RWPE2 (cell line): Measurements from ENCODE around the gene NLK.

ENCODE experiments used
- ATAC-seq: fragments of 200-7000 bp; cut with Tn5 transposase; 3 replicates; pipeline ENCODE4 v1.9.1; 2021; ENCODE audit warnings: low read depth
- DNase-seq: peaks from one replicate; pipeline ENCODE4 v3.0.0-alpha.2; 2020; ENCODE audit warnings: low spot score
- H3K27ac ChIP-seq: fragments of 450-650 bp; 2 replicates; pipeline ENCODE4 v1.5.1; 2017; ENCODE audit warnings: mild to moderate bottlenecking; ENCODE audit not compliant: poor library complexity, severe bottlenecking
- H3K27me3 ChIP-seq: fragments of 250-450 bp; sonication (Bioruptor Pico); 2 replicates; pipeline ENCODE4 v1.5.1; 2021; ENCODE audit warnings: mild to moderate bottlenecking, moderate library complexity; ENCODE audit not compliant: insufficient read depth, poor library complexity, severe bottlenecking
- H3K36me3 ChIP-seq: fragments of 250-450 bp; sonication (Bioruptor Pico); 2 replicates; pipeline ENCODE4 v1.5.1; 2020; ENCODE audit warnings: low read depth, mild to moderate bottlenecking, moderate library complexity
- H3K4me1 ChIP-seq: fragments of 250-450 bp; sonication (Bioruptor Pico); 2 replicates; pipeline ENCODE4 v1.5.1; 2021; ENCODE audit warnings: mild to moderate bottlenecking, moderate library complexity; ENCODE audit not compliant: insufficient read depth, poor library complexity, severe bottlenecking
- H3K4me3 ChIP-seq: fragments of 250-450 bp; sonication (Bioruptor Pico); 2 replicates; pipeline ENCODE4 v1.5.1; 2021; ENCODE audit warnings: mild to moderate bottlenecking, moderate library complexity; ENCODE audit not compliant: severe bottlenecking
- H3K9me3 ChIP-seq: fragments of 250-450 bp; sonication (Bioruptor Pico); 2 replicates; pipeline ENCODE4 v1.5.1; 2021; ENCODE audit warnings: mild to moderate bottlenecking, moderate library complexity; ENCODE audit not compliant: severe bottlenecking
- CTCF ChIP-seq: fragments of 450-650 bp; IDR thresholded peaks from one replicate; pipeline ENCODE4 v1.5.1; 2017; ENCODE audit warnings: mild to moderate bottlenecking, moderate library complexity; ENCODE audit not compliant: poor library complexity, severe bottlenecking

NLK gene

GRCh38 chr17:28047806-28048205 is 5.3 kb downstream of the NLK start:
- no peak for DNase-seq
- Histone ChIP-seq H3K27me3 (no peaks in the 10 kb centered on the region), H3K36me3 (peaks cover 42% of the 10 kb centered on the region), H3K27ac (no peak overlapping the region), H3K4me3 (no peak overlapping the region), H3K9me3 (no peaks in the 10 kb centered on the region), H3K4me1 (peaks cover 31% of the 10 kb centered on the region)
- no peak for TF ChIP-seq CTCF
- ATAC-seq = no peak

- peaks cover 20% of the 10 kb centered on the region for H3K4me1 ChIP-seq
- TF ChIP-seq CTCF = no peak
- H3K9me3 ChIP-seq = no peaks in the 10 kb centered on the region
- H3K27ac ChIP-seq = no peak overlapping the region
- no peaks in the 10 kb centered on the region for H3K27me3 ChIP-seq
- DNase-seq (no peak), ATAC-seq (no peak)
- no peak overlapping the region for H3K4me3 ChIP-seq
- peaks cover 30% of the 10 kb centered on the region for H3K36me3 ChIP-seq
Observed at GRCh38 chr17:28049071-28049470, 6.6 kb downstream of the NLK start.

- TF ChIP-seq CTCF = no peak
Observed at GRCh38 chr17:28053044-28053670, 10.7 kb downstream of the NLK start.

GRCh38 chr17:28053725-28054124 is 11.2 kb downstream of the NLK start:
- Histone ChIP-seq H3K27ac (no peak overlapping the region), H3K27me3 (no peaks in the 10 kb centered on the region), H3K4me1 (peaks cover 13% of the 10 kb centered on the region), H3K36me3 (peaks cover 7% of the 10 kb centered on the region; the same call in 1 of the 2 replicates), H3K4me3 (no peak overlapping the region), H3K9me3 (no peaks in the 10 kb centered on the region)
- no peak for TF ChIP-seq CTCF
- no peak for DNase-seq
- ATAC-seq = no peak

More at GRCh38 chr17:28053044-28053670, 10.7 kb downstream of the NLK start:
- no peak overlapping the region for H3K4me3 ChIP-seq
- DNase-seq (no peak), ATAC-seq (no peak)
- H3K36me3 ChIP-seq = peaks cover 11% of the 10 kb centered on the region; the same call in 1 of the 2 replicates
- peaks cover 13% of the 10 kb centered on the region for H3K4me1 ChIP-seq
- H3K27ac ChIP-seq = peak overlapping the region; percentile 7
- no peaks in the 10 kb centered on the region for H3K9me3 ChIP-seq
- no peaks in the 10 kb centered on the region for H3K27me3 ChIP-seq

- DNase-seq = no peak
- H3K4me1 ChIP-seq = peaks cover 13% of the 10 kb centered on the region
- H3K4me3 ChIP-seq = no peak overlapping the region
- no peak for ATAC-seq
- H3K27ac ChIP-seq = no peak overlapping the region
- no peak for TF ChIP-seq CTCF
- no peaks in the 10 kb centered on the region for H3K27me3 ChIP-seq
- H3K9me3 ChIP-seq = no peaks in the 10 kb centered on the region
- H3K36me3 ChIP-seq = no peaks in the 10 kb centered on the region
Observed at GRCh38 chr17:28055546-28056275, 13.2 kb downstream of the NLK start.
